ENCODE measurements around the gene DYNC1LI2.

Gene DYNC1LI2

GRCh38 chr16:66752379-66752778, 970 bp upstream of the DYNC1LI2 start:
- peak overlapping the region; percentile 98 for H2AFZ ChIP-seq (ENCODE audit: low read depth)
- no peak overlapping the region for H3K4me3 ChIP-seq (IDR thresholded peaks at IDR 0.05; ENCODE audit: insufficient read depth, low read depth, low read length)
- H3K79me2 ChIP-seq (ENCODE audit: insufficient read depth, low read depth), result peaks cover 32% of the 10 kb centered on the region
- no peak for TF ChIP-seq CTCF (conservative IDR thresholded peaks at IDR 0.05; ENCODE audit: low read depth, low read length)
- H3K9ac ChIP-seq, result no peak overlapping the region
- H3K4me2 ChIP-seq, result peak overlapping the region; percentile 90
- no peaks in the 10 kb centered on the region; the same call in 1 of the 2 replicates for H3K36me3 ChIP-seq (ENCODE audit: insufficient read depth)
- peaks cover 5% of the 10 kb centered on the region; the same call in 1 of the 2 replicates for H4K20me1 ChIP-seq (ENCODE audit: insufficient read depth)
- no peak overlapping the region for H3K27ac ChIP-seq
- no peaks in the 10 kb centered on the region for H3K27me3 ChIP-seq (ENCODE audit: insufficient read depth, low read depth)
- peaks cover 37% of the 10 kb centered on the region for H3K4me1 ChIP-seq (ENCODE audit: low read depth, poor library complexity, severe bottlenecking)

GRCh38 chr16:66751992-66752322, 548 bp upstream of the DYNC1LI2 start:
- Histone ChIP-seq H3K4me2 (peak overlapping the region; percentile 90), H4K20me1 (ENCODE audit: insufficient read depth) (peaks cover 5% of the 10 kb centered on the region; the same call in 1 of the 2 replicates), H2AFZ (ENCODE audit: low read depth) (peak overlapping the region; percentile 98), H3K36me3 (ENCODE audit: insufficient read depth) (no peaks in the 10 kb centered on the region; the same call in 1 of the 2 replicates), H3K4me3 (IDR thresholded peaks at IDR 0.05; ENCODE audit: insufficient read depth, low read depth, low read length) (no peak overlapping the region), H3K27ac (no peak overlapping the region), H3K27me3 (ENCODE audit: insufficient read depth, low read depth) (no peaks in the 10 kb centered on the region), H3K4me1 (ENCODE audit: low read depth, poor library complexity, severe bottlenecking) (peaks cover 41% of the 10 kb centered on the region), H3K79me2 (ENCODE audit: insufficient read depth, low read depth) (peaks cover 32% of the 10 kb centered on the region), H3K9ac (peak overlapping the region; percentile 70; the same call in 1 of the 2 replicates)
- TF ChIP-seq CTCF (conservative IDR thresholded peaks at IDR 0.05; ENCODE audit: low read depth, low read length), result peak; percentile 62

- Histone ChIP-seq H3K4me2 (peak overlapping the region; percentile 88), H2AFZ (ENCODE audit: low read depth) (peak overlapping the region; percentile 98)
Observed at GRCh38 chr16:66751053-66751302, 431 bp downstream of the DYNC1LI2 start.

GRCh38 chr16:66750279-66751052, 943 bp downstream of the DYNC1LI2 start:
- H3K36me3 ChIP-seq (ENCODE audit: insufficient read depth), result peaks cover 1% of the 10 kb centered on the region; the same call in 1 of the 2 replicates
- no peak overlapping the region for H3K4me3 ChIP-seq (IDR thresholded peaks at IDR 0.05; ENCODE audit: insufficient read depth, low read depth, low read length)
- H2AFZ ChIP-seq (ENCODE audit: low read depth), result peak overlapping the region; percentile 98; the same call in 1 of the 2 replicates
- H3K27ac ChIP-seq, result peak overlapping the region; percentile 55; the same call in 1 of the 2 replicates
- H3K79me2 ChIP-seq (ENCODE audit: insufficient read depth, low read depth), result peaks cover 39% of the 10 kb centered on the region
- H3K27me3 ChIP-seq (ENCODE audit: insufficient read depth, low read depth), result no peaks in the 10 kb centered on the region
- H3K9ac ChIP-seq, result peak overlapping the region; percentile 70; the same call in 1 of the 2 replicates
- peaks cover 56% of the 10 kb centered on the region for H3K4me1 ChIP-seq (ENCODE audit: low read depth, poor library complexity, severe bottlenecking)
- TF ChIP-seq CTCF (conservative IDR thresholded peaks at IDR 0.05; ENCODE audit: low read depth, low read length), result no peak
- H4K20me1 ChIP-seq (ENCODE audit: insufficient read depth), result peaks cover 5% of the 10 kb centered on the region; the same call in 1 of the 2 replicates
- H3K4me2 ChIP-seq, result peak overlapping the region; percentile 88

More at GRCh38 chr16:66751053-66751302, 431 bp downstream of the DYNC1LI2 start:
- H3K4me1 ChIP-seq (ENCODE audit: low read depth, poor library complexity, severe bottlenecking), result peaks cover 51% of the 10 kb centered on the region
- no peaks in the 10 kb centered on the region; the same call in 1 of the 2 replicates for H3K36me3 ChIP-seq (ENCODE audit: insufficient read depth)
- H3K4me3 ChIP-seq (IDR thresholded peaks at IDR 0.05; ENCODE audit: insufficient read depth, low read depth, low read length), result no peak overlapping the region
- H4K20me1 ChIP-seq (ENCODE audit: insufficient read depth), result peaks cover 5% of the 10 kb centered on the region; the same call in 1 of the 2 replicates
- H3K79me2 ChIP-seq (ENCODE audit: insufficient read depth, low read depth), result peaks cover 35% of the 10 kb centered on the region
- H3K27me3 ChIP-seq (ENCODE audit: insufficient read depth, low read depth), result no peaks in the 10 kb centered on the region
- TF ChIP-seq CTCF (conservative IDR thresholded peaks at IDR 0.05; ENCODE audit: low read depth, low read length), result no peak
- peak overlapping the region; percentile 55 for H3K27ac ChIP-seq
- H3K9ac ChIP-seq, result peak overlapping the region; percentile 70; the same call in 1 of the 2 replicates

Measured in KMS-11 (cell line).